Body of pancreas (tissue), 4 donors: ENCODE data around the gene LBP. TPM values are rescaled to one million over a fixed set of nuclear protein-coding genes. Genes with fewer than 3 reads are reported as not detected.
A peak's percentile ranks its signal among the peaks of the same experiment; 100 is the strongest.

ENCODE experiments used
- ATAC-seq: fragments of 150-250 bp; one replicate; pipeline ENCODE4 v1.9.1; 2016
- DNase-seq, 4 donors: peaks; one replicate each; pipeline ENCODE4 v3.0.0-alpha.2; 2019
- H3K27ac ChIP-seq, 4 donors: fragments of 200-600 bp; sonication (generic); 1 replicate in 3 of 4; 2 replicates in 1 of 4; pipeline versions ENCODE4 v1.5.1 to v1.6.1; 2016 to 2019; ENCODE audit warnings: mild to moderate bottlenecking in 1 of 4, mixed read lengths in 1 of 4, moderate library complexity in 1 of 4
- H3K27me3 ChIP-seq, 2 donors: fragments of 200-600 bp; sonication (generic); one replicate each; pipeline ENCODE4 v1.6.0; 2016; ENCODE audit warnings: mild to moderate bottlenecking in 1 of 2
- H3K36me3 ChIP-seq, 2 donors: fragments of 200-600 bp; sonication (generic); replicated peaks in 1 of 2; 2 replicates each; pipeline ENCODE4 v1.5.1; 2016; ENCODE audit warnings: low read depth in 2 of 2; ENCODE audit not compliant: insufficient read depth in 1 of 2
- H3K4me1 ChIP-seq: fragments of 200-600 bp; sonication (generic); one replicate; pipeline ENCODE4 v1.6.0; 2016
- H3K4me3 ChIP-seq, 2 donors: fragments of 200-600 bp; sonication (generic); 1 replicate in 1 of 2; 2 replicates in 1 of 2; pipeline ENCODE4 v1.5.1; 2016 to 2019
- H3K9me3 ChIP-seq, 3 donors: fragments of 200-600 bp; sonication (generic); 1 replicate in 2 of 3; 2 replicates in 1 of 3; pipeline ENCODE4 v1.5.1; 2016
- CTCF ChIP-seq, 7 experiments: fragments of 450-650 bp in 4 of 7; fragments of 200-600 bp in 3 of 7; sonication (generic) in 3 of 7; IDR thresholded peaks; one replicate each; pipeline ENCODE4 v1.5.1; 2016 to 2019; ENCODE audit warnings: antibody characterized with exemption in 7 of 7
- POLR2A ChIP-seq, 3 donors: fragments of 450-650 bp; IDR thresholded peaks; one replicate each; pipeline ENCODE4 v1.6.1; 2016; ENCODE audit warnings: antibody characterized with exemption in 3 of 3, mild to moderate bottlenecking in 2 of 3
- WGBS, 2 donors: methylation state at CpG; one replicate each; pipeline ENCODE4 v1.1.5; 2017; 5-methylcytosine and 5-hydroxymethylcytosine counted together
- intact Hi-C: fragments of 100-400 bp; cut with DNase I; formaldehyde crosslinking; loops from one replicate; pipeline ENCODE4 v1.15.1; 2023
- total RNA-seq, 2 donors: library from RNA; depleted of rRNA; stranded (reverse); fragments of >200 nt; gene quantifications; one replicate each; pipeline ENCODE4 v1.1.0, GENCODE V29; 2016

Gene LBP
- total RNA-seq, 2 donors from 2014 or later, result 0.66 TPM; not detected in 1

DNA sequence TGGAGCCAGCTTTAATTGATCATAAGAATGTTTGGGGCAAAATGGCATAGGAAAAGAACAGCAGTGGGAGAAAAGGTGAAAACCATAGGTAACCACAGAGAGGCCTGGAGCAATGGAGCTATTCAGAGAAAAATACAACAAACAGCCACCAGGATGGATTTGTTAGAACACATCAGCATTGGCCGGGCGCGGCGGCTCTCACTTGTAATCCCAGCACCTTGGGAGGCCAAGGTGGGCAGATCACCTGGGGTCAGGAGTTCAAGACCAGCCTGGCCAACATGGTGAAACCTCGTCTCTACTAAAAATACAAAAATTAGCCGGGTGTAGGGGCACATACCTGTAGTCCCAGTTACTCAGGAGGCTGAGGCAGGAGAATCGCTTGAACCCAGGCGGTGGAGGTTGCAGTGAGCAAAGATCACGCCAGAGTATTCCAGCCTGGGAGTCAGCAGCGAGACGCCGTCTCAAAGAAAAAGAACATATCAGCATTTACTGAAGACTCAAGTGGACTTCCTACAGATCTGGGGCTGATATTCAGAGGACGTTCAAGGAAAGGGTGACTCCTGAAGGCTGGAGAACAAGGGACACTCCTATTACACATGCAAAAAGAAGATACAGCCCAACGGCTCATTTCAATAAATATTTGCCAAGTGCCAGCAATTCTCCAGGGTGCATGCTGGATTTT lies 68.6 kb downstream of the LBP start:
- Histone ChIP-seq H3K27ac (no peak overlapping the region), H3K36me3 (peaks cover 0 to 14% of the 10 kb centered on the region in 2 donors), H3K4me3 (no peak overlapping the region), H3K27me3 (no peaks in the 10 kb centered on the region), H3K4me1 (no peaks in the 10 kb centered on the region), H3K9me3 (no peaks in the 10 kb centered on the region)
- TF ChIP-seq POLR2A (IDR thresholded peaks at IDR 0.05) (no peak), CTCF (IDR thresholded peaks at IDR 0.05) (no peak)
- intact Hi-C loops, result no loop called here
- DNase-seq (no peak), ATAC-seq (no peak)
- 88 to 89% methylated on average over 14 of the region's 14 CpGs for WGBS, 2 donors

GRCh38 chr20:38418509-38419204 lies 72.4 kb downstream of the LBP start:
- 79 to 83% methylated on average over 3 to 4 of the region's 4 CpGs for WGBS, 2 donors
- H3K27me3 ChIP-seq, result no peaks in the 10 kb centered on the region
- ATAC-seq (no peak), DNase-seq (peak in 3 of 4 donors; percentile 21 to 32 (median 24))
- TF ChIP-seq CTCF (IDR thresholded peaks at IDR 0.05) (no peak), POLR2A (IDR thresholded peaks at IDR 0.05) (no peak)
- no peak overlapping the region for H3K4me3 ChIP-seq
- H3K4me1 ChIP-seq, result no peaks in the 10 kb centered on the region
- H3K27ac ChIP-seq, result no peak overlapping the region
- peaks cover 14 to 25% of the 10 kb centered on the region in 2 donors for H3K36me3 ChIP-seq
- intact Hi-C loops, result no loop called here
- no peaks in the 10 kb centered on the region for H3K9me3 ChIP-seq

- H3K36me3 ChIP-seq, result peaks cover 17 to 40% of the 10 kb centered on the region in 2 donors
- ATAC-seq, result no peak
- no peak overlapping the region for H3K27ac ChIP-seq
- no peak for DNase-seq
- TF ChIP-seq POLR2A (IDR thresholded peaks at IDR 0.05) (no peak), CTCF (IDR thresholded peaks at IDR 0.05) (no peak)
- 95% methylated on average over 9 of the region's 9 CpGs for WGBS, 2 donors
- H3K4me1 ChIP-seq, result no peaks in the 10 kb centered on the region
- H3K27me3 ChIP-seq, result no peaks in the 10 kb centered on the region
- H3K9me3 ChIP-seq, result no peaks in the 10 kb centered on the region
- H3K4me3 ChIP-seq, result no peak overlapping the region
- intact Hi-C loops, result no loop called here
Observed at GRCh38 chr20:38420388-38421085, 74.3 kb downstream of the LBP start.

DNA sequence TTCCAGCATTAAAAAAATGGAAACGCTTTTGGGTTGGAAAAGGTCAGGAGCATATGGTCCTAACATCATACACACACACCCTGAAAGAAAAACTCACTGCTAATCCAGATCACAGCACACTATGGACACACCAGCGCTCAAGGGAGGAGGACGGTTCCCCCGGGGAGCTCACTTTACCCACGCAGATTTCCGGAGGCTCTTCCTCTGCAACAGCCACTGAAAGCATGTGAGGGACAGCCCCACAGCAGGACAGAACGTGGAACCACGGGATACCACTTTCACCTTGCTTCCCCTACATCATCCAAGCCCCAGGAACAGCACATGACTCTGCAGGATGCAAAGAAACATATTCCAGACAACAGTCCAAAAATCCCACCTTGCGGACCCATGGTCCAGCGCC lies 75.6 kb downstream of the LBP start:
- intact Hi-C loops, result no loop called here
- TF ChIP-seq POLR2A (IDR thresholded peaks at IDR 0.05) (no peak), CTCF (IDR thresholded peaks at IDR 0.05) (no peak)
- ATAC-seq (no peak), DNase-seq (no peak)
- WGBS, 2 donors, result 70 to 82% methylated on average over 7 to 10 of the region's 10 CpGs
- H3K9me3 ChIP-seq, result no peaks in the 10 kb centered on the region
- H3K4me3 ChIP-seq, result no peak overlapping the region
- H3K27me3 ChIP-seq, result no peaks in the 10 kb centered on the region
- H3K27ac ChIP-seq, result no peak overlapping the region
- peaks cover 21 to 45% of the 10 kb centered on the region in 2 donors for H3K36me3 ChIP-seq
- no peaks in the 10 kb centered on the region for H3K4me1 ChIP-seq
